GM21381 (cell line): ENCODE data around the gene CAMK2D.
A peak's percentile ranks its signal among the peaks of the same experiment; 100 is the strongest.

Experiments used
- ATAC-seq: cut with Tn5 transposase; IDR thresholded peaks from one replicate; pipeline ENCODE4 v1.9.1; 2021; ENCODE audit warnings: mild to moderate bottlenecking, moderate library complexity; ENCODE audit not compliant: unreplicated experiment

The CAMK2D gene

GRCh38 chr4:113450295-113451080 is 311.1 kb downstream of the CAMK2D start:
- ATAC-seq = no peak

DNA sequence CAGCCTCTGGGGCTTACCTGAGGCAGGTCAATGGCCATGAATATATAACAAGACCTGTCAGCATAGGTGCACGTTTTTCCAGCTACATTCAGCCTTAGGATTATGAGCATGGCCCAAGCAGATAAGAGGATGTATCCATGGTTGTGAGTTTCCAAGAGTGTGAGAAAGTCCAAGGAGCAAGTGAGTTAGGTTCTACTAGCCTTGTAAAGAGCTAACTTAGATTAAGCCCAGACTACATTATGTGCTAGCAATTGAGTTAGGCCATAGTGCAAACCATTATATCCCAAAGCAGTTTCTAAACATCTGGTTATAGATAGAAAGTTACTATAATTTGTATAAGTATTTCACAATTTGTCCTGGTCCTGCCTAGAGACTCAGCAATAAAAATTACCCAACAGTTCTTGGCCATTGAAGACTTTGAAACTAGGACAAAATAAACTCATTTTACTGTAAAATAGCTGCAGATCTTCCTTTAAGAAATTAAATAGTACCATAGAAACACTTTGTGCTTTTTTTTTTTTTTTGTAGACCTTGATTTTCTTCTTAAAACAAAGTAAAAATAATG is 312.0 kb downstream of the CAMK2D start:
- no peak for ATAC-seq

DNA sequence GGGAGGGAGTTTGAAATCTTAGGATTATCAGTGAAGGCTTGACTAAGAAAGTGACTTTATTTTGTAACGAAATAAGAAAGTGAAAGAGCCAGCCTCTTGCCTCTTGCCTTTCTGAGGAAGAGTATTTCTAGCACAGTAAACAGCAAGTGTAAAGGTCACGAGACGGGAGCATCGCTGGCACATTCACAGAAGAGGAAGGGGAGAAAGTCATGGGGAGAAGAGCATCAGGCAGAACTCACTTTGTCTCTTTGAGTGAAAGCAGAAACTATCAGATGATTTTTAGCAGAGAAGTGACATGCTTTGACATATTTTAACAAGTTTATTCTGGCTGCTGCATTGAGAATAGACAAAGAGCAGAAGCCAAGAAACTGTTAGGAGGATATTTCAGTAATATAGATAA is 313.8 kb downstream of the CAMK2D start:
- ATAC-seq = peak; percentile 46

- no peak for ATAC-seq
Observed at GRCh38 chr4:113447061-113447460, 314.5 kb downstream of the CAMK2D start.

DNA sequence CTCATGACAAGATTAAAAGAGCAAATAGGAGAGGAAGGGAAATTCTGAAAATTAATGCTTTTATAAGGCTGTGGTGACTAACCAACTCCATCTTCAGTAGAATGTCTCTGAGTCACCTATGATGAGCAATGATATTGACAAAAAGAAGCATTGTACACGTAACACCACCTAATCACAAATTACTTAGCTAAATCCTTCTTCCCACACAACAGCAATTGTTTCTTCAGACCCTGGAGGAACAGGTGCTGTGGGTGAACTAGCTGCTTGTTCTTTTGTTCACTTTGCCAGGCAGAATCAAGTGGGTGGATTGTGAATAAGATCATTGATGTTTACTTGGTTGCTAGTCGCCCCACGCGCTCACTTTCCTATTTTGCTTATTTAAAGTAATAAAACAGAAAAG is 315.5 kb downstream of the CAMK2D start:
- no peak for ATAC-seq

GRCh38 chr4:113445286-113445685 is 316.3 kb downstream of the CAMK2D start:
- no peak for ATAC-seq

DNA sequence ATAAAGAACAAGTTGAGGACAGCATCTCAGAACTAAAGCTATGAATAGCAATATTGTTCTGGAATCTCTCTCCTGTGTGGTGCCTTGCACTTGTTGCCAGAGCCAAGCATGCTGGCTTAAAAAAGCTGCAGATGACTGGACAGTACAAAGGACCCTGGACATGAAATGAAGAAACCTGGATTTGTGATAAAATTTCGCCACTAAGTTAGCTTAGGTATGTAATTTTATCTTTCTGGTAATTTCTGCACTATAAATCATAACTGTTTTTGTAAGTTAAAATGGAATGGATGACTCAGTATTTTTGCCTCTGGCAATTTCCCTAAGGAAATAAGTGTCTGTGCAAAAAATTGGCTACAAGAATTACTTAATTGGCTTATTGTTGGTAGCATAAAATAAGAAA is 317.2 kb downstream of the CAMK2D start:
- ATAC-seq = no peak

DNA sequence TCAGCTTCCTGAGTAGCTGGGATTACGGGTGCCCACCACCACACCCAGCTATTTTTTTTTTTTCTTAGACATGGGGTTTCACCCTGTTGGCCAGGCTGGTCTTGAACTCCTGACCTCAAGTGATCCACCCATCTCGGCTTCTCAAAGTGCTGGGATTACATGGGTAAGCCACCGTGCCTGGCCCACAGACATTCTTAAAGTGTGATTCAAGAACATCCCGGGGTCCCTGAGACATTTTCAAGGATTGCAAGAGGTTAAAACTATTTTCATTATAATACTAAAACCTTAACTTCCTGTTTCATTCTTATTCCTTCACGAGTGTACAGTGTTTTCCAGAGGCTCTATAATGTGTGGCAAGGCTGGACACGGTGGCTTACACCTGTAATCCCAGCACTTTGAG is 318.7 kb downstream of the CAMK2D start:
- no peak for ATAC-seq

- ATAC-seq = no peak
Observed at GRCh38 chr4:113440371-113440770, 321.2 kb downstream of the CAMK2D start.

GRCh38 chr4:113438596-113438995 is 322.9 kb downstream of the CAMK2D start:
- ATAC-seq = no peak

DNA sequence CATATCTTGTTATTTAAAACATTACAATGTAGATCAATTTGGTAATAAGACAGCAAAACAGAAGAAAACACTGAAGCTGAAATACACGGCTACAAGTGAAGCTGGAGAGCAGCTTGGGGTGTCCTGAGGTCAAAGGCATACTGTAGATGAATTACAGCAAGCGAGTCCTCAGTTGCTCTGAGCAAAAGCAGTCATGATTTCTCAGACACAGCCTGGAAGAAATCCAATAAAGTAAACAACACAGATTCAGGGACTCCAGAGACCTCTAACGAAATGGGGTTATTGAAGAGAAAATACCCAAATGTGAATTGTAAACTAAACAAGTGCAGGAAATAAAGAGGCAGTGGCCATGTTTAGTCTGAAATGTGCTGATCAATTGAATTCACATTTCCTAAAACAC is 324.4 kb downstream of the CAMK2D start:
- no peak for ATAC-seq

DNA sequence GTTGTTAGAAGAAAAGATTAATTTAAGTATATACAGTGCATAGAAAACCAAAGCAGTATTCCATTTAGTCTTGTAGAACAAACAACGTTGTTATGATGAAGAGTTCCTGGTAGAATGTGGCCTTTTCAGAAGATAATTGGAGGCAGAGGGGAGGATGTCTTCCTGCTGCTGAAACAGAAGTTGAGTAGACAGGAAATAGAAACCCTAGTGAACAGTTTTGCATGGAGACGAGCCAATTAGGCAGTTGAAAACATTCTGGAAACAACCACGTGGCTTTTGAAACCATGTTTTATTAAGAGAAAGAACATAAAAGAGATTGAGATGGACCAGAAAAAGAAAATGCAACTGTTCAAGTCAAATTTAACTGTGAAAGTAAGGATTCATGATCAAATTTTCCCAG is 325.2 kb downstream of the CAMK2D start:
- ATAC-seq = no peak

DNA sequence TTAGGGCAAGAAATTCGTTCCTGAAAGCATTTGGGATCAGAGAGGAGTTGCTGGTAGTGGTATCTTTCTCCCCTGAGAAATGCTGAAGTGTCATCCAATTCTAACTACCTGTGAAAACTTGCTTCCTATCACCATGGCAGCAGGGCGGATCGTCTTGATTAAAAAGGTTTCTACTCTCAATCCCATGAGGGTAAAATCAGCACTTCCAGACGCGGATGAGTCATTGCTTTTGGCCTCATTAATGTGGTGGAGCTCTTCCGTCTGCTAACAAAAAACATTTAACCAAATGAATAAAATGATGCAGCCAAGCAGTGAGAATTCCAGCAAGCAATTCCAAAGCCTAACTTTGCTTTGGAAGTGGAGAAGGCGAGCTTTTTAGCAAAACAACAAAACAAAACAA is 325.6 kb downstream of the CAMK2D start:
- ATAC-seq = no peak

GRCh38 chr4:113434247-113434587 is 327.3 kb downstream of the CAMK2D start:
- no peak for ATAC-seq

DNA sequence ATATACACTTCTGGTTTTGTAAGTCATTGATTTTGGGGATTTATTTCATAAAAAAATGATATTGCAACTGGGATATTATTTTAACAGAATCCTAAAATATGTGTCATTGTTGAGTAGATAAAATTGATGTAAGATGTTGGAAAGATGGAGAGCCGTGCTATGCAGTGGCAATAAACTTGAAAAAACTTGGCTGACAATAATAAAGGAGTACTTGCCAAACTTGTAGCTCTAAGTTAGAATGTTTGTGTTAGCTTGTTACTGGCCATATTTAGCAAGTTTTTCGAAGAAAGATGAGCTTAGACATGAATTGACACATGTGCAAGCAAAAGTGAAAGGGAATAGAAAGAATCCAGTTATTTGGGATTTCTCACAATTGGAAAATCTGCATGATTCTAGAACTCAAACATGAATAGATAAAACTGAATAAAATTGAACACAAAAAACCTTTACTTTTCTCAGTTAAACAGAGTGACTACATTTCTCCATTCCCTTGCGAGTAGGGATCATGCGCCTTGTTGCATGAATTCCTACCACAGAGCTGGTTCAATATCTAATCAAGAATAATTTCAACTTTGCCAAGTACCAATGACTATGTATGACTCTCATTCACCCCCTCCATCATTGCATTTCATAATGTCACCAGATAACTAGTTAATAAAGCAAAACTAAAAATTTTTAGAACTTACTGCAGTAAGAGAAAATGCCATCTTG is 327.8 kb downstream of the CAMK2D start:
- no peak for ATAC-seq

DNA sequence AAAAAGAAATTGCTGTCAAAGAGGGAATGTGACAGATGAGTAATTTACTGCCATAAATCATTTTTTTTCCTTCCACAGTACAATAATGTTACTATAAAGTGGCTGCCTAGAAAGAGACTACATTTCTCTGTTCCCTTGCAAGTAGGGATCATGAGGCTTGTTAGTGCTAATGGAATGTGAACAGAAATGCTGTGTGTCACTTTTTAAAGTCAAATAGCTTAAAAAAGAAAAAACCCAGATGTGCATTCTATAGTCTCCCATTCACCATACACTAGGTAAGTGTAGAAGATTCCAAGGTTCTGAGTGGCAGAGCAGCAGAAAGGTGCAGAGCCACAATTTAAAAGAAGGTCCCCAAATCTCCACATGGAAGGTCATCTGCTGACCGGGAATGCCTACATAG is 328.4 kb downstream of the CAMK2D start:
- no peak for ATAC-seq

- no peak for ATAC-seq
Observed at GRCh38 chr4:113423631-113424030, 337.9 kb downstream of the CAMK2D start.

GRCh38 chr4:113420938-113421337 is 340.6 kb downstream of the CAMK2D start:
- no peak for ATAC-seq

- ATAC-seq = no peak
Observed at GRCh38 chr4:113419631-113420030, 341.9 kb downstream of the CAMK2D start.

GRCh38 chr4:113411496-113411938 is 350.0 kb downstream of the CAMK2D start:
- ATAC-seq = no peak

DNA sequence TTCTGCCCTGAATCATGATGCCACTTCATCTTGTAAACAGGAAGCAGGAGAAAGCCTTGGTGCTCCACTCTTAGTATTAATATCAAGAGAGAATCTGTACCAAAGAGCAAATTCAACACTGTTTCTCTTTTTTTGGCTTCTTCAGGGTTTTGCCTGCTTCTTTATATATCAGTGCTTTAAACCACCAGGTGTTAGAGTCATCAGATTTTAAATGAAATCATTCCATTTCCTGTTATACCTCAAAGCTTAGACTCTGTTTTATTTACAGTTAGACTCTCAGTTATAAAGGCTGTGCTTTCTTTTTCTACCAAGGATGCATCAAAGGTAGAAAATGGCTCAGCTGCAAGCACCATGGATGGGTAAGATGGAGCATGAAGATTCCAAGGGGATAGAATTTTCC is 350.9 kb downstream of the CAMK2D start:
- no peak for ATAC-seq

DNA sequence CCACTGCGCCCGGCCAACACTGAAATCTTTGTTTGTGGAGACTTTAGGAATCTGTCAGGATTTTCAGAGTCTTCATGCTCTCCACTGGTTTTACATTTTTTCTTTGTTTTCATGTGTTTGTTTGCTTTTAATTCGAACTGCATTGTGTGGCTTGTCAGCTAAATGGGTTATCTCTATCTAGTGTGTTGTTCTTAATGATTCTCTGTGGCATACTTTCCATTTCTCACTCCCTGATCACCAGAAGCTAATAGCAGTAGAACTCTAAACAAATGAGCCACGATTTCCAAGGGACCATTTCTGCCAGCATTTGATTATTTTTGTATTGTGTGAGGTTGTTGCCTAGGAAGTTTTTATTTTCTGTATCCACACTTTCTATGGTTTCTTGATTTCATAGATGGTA is 352.4 kb downstream of the CAMK2D start:
- ATAC-seq = no peak
